ENCODE results near the gene METTL13.
A peak's percentile ranks its signal among the peaks of the same experiment; 100 is the strongest.

The METTL13 gene

DNA sequence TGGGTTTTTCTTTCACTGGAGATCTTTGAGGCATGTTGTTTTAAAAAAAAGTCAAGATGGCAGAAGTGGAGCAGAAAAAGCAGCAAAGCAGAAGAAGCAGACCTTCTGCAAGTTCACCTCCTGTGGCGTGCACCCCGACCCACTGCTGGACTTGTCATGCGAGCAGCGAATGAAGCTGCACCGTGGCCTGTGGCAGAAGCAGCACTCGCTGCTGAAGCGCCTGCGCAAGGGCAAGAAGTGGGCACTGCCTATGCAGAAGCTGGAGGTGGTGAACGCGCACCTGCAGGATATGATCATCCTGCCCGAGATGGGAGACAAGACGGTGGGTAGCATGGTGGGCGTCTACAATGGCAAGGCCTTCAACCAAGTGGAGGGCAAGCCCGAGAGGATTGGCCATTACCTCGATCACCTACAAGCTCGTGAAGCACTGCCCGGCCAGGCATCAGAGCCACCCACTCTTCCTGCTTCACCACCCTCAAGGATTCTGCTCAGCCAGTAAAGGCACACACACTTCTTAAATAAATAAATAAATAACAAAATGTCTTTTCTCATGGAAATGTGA, 22.1 kb downstream of the METTL13 start:
- no peak for DNase-seq (ENCODE audit: low read depth)

DNA sequence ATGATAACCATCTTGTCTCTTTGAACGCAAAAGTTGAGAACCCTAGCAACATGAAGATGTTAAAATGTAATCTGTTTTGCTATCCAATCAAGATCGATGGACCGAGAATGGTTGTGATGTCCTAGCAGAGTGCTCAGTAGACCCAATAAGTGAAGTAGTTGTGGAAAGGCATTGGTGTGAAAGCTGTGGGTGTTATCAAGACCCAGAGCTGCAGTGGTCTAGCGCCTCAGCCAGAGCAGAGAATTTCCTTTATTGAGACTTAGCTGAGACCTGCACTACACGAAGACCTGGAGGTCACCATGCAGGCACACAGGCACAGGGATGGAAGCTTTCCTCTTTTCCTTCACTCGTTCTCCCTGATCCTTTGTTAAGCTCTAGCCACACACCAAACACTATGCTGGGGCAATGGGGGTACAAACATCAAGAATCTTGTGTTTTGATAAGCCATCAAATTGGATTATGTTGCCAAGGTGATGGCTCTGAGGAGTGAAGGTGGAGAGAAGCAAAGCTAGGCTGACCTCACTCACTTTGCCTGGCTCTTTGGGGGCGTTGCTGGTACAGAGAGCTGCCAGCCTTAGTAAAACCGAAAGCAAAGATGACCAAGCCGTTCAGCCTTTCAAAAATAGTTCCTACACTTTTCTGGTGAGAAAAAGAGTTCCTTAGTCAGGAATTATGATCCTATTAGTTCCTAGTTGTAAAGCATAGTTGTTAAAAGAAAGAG, 24.1 kb downstream of the METTL13 start:
- no peak for DNase-seq (ENCODE audit: low read depth)

DNA sequence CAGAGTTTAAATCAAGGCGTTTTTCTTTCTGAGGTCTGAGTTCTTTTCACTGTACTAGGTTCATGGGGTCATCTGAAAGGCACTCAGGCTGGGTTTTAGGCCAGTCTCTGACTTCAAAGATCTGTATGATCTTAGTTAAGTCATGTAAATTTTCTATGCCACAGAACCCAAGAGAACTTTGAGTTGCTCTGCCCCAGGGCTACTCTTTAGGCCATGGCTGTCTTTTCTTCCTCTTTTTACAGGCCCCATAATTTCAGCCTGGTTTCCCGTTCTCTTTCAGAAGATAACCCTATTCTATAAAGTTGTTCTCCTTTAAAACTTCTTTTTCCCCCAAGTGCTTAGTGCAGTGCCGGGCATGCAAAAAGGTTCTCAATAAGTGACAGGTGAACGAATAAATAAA, 26.1 kb downstream of the METTL13 start:
- no peak for DNase-seq (ENCODE audit: low read depth)

DNA sequence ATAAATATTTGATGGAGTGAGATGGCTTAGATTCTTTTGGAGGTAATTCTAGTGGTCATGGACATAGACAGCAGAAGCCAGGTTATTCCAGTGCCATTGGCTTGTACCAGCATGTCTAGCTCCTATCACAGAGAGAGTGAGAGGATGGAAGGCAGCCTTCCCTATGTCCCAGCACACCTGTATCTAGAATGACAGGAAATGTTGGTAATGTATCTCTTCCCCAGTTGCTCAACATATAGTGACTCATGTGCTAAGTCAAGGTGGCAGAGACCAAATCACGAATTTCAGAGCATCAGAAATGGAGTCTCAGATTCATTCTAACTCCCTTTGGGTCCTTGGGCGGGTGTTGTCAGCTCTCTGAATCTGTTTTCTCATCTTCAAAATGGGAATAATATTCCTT, 28.4 kb downstream of the METTL13 start:
- no peak for DNase-seq (ENCODE audit: low read depth)

- DNase-seq (ENCODE audit: low read depth) = no peak
Observed at GRCh38 chr1:171811672-171812071, 30.2 kb downstream of the METTL13 start.

DNA sequence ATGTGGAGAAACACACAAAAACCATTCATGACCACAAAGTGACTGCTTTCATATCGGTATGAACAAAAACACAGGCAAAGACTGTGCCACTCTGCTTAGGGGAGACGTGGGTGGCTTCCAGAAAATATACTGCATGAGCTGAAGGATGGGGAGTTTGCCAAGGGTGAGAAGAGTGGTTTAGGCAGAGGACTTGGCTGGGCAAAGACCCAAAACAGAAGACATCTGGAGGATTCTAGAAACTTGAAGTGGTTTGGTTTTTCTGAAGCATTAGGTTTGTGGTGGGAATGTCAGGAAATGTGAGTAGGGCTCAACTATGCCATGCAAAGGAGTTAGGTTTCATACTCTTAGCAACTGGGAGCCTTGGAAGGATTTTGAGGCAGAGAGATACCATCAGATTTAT, 33.2 kb downstream of the METTL13 start:
- DNase-seq (ENCODE audit: low read depth) = no peak

- no peak for DNase-seq (ENCODE audit: low read depth)
Observed at GRCh38 chr1:171816300-171816901, 34.9 kb downstream of the METTL13 start.

DNA sequence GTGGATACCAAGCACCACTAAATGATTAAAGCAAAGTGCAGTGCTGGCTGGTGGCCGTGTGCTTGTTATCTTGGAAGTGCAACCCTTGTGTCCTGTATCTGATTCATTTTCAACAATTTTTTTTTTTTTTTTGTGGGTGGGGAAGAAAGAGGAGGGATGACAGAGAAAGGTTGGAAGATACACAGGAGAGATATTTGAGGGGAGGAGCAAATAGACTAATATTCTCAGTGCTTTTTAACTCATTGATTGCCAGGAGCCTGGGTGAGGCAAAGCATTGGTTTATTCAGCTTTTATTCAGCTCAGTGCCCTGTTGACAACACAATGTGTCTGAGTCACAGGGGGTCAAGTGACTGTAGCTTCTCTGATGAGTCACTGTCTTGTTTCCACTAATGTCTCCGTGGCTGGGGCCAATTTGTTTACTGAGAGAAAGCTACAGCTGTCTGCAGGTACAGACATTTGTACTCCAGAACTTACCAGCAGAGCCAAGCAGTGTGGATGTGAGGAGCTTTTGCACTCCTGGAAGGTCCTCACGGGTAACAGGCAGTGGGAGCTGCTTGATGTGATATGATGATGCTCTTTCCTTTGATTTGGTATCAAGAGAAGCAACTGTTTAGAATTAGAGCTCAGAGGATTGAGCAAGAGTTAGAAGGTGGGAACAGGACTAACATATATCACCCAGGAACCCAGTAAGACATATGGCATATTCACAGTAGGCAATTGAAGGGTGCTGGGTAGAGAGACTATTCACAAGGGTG, 36.2 kb downstream of the METTL13 start:
- no peak for DNase-seq (ENCODE audit: low read depth)

- DNase-seq (ENCODE audit: low read depth) = no peak
Observed at GRCh38 chr1:171819946-171820345, 38.5 kb downstream of the METTL13 start.

DNA sequence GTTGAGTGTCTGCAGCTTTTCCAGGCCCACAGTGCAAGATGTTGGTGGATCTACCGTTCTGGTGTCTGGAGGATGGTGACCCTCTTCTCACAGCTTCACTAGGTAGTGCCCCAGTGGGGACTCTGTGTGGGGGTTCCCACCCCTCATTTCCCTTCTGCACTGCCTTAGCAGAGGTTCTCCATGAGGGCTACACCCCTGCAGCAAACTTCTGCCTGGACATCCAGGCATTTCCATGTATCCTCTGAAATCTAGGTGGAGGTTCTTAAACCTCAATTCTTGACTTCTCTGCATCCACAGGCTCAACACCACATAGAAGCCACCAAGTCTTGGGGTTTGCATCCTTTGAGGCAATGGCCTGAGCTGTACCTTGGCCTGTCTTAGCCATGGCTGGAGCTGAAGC, 45.5 kb downstream of the METTL13 start:
- DNase-seq (ENCODE audit: low read depth) = no peak

DNA sequence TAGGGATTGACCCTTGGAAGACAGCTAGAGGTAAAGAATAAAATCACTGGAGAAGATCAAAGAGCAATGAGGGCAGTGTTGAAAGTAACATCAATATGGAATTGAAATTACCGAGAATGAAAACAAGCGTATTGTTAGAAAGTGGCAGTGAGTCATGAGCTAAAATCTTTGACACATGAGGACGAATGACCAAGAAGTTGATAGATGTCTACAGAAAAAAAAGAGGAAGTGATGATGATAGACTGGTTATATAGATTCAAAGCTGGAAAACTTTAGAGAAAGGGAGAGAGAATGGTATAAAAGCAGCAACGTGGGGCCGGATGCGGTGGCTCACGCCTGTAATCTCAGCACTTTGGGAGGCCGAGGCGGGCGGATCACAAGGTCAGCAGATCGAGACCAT, 47.3 kb downstream of the METTL13 start:
- DNase-seq (ENCODE audit: low read depth) = no peak

DNA sequence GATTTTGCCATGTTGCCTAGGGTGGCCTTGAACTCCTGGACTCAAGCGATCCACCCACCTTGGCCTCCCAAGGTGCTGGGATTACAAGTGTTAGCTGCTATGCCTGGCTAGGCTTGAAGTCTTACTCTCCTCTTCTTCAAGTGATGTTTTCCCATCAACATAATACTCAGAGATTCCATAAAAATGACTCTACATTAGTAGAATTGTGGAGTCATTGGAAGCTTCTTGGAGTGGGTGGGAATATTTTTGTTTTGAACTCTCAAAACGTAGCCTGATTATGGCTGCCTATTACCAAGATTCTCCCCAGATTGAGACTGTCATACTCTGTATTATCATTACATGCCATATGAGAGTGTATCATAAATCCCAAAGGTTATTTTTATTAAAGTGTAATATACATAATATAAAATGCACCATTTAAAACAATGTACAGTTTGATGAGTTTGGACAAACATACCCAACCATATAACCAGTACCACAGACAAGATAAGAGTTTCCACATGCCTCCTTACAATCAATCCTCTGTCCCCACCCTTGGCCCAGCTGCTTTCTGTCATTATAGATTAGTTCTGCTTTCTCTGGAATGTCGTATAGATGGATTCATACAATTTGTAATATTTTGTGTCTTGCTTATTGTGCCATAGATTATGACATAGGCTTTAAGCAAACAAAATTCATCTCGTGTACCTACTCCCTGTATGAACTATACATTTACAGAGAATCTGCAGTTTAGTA, 51.8 kb downstream of the METTL13 start:
- no peak for DNase-seq (ENCODE audit: low read depth)

GRCh38 chr1:171834821-171835220, 53.4 kb downstream of the METTL13 start:
- DNase-seq (ENCODE audit: low read depth) = no peak

- DNase-seq (ENCODE audit: low read depth) = no peak
Observed at GRCh38 chr1:171835891-171836290, 54.4 kb downstream of the METTL13 start.

- DNase-seq (ENCODE audit: low read depth) = peak; percentile 78
Observed at GRCh38 chr1:171841050-171841910, 59.8 kb downstream of the METTL13 start, which contains the start of gene DNM3. Gene DNM3, plus strand, starts transcription at chr1:171841498. Its CDS starts 159 bp downstream, at chr1:171841657.

DNA sequence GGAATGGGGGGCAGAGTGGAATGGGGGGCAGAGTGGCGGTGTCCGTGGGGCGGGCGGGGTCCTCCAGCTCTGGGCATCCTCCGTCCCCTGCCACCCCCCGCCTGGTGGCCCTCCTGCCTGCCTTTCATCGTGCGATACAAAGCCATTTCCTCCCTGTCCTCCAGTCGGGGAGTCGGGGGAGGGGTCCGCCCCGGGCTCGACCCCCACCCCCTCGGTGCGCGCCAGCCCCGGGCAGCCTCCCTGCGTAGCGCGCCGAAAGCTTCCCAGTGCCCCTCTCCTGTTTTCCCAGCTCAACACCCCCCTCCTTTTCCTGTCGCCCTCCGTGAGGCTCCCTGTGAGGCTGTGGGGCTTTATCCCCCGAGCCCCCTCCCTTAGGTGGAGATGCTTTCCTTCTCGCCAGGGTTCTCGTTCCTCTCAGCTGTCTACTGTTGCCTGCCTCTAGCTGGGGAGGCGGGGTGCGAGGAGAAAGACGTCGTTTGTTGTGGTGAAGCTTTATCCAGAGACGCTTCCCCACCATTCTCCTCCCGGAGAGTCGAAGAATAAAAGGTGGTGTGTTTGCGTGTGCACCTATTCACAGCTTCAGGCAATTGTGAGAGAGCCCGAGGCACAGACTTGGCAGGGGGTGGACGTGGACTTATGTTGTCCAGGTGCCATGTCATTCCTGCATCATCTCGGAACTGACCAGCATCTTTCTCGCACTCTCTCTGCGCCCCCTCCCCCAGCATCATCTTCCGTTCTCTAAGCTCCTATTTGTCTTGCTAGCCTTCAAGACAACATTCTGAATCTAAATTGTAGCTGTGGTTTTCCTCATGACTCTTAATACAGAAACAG, 60.7 kb downstream of the METTL13 start:
- no peak for DNase-seq (ENCODE audit: low read depth)

GRCh38 chr1:171844381-171844780, 62.9 kb downstream of the METTL13 start:
- no peak for DNase-seq (ENCODE audit: low read depth)

GRCh38 chr1:171845998-171846397, 64.5 kb downstream of the METTL13 start:
- DNase-seq (ENCODE audit: low read depth) = no peak
